Keratinocyte (primary cell): ENCODE results near the gene RASL12. TPM values are rescaled to one million over a fixed set of nuclear protein-coding genes. Genes with fewer than 3 reads are reported as not detected.

Experiments used
- DNase-seq: peaks from one replicate; pipeline ENCODE4 v3.0.0-alpha.2; 2011; ENCODE audit warnings: low read depth, missing footprints, low spot score
- FAIRE-seq: peaks from 2 replicates; lab custom pipeline; 2011; peaks lifted over from hg19 to GRCh38; lab: Jason Lieb, UNC
- H2AFZ ChIP-seq: 2 replicates; pipeline ENCODE4 v1.6.0; 2012; ENCODE audit warnings: low read length, control low read depth, inconsistent platforms; ENCODE audit not compliant: control insufficient read depth
- H3K27ac ChIP-seq: 2 replicates; pipeline ENCODE4 v1.5.1; 2011; ENCODE audit warnings: low read length; ENCODE audit not compliant: control insufficient read depth, insufficient read depth
- H3K27me3 ChIP-seq: 3 replicates; pipeline ENCODE4 v1.6.0; 2011; ENCODE audit warnings: low read length; ENCODE audit not compliant: control insufficient read depth, insufficient read depth; ENCODE audit errors: extremely low read depth
- H3K36me3 ChIP-seq, 2 experiments: 2 replicates in 1 of 2; 3 replicates in 1 of 2; pipeline ENCODE4 v1.5.1; 2011; ENCODE audit warnings: low read length in 2 of 2, mild to moderate bottlenecking in 1 of 2; ENCODE audit not compliant: control insufficient read depth in 2 of 2, insufficient read depth in 2 of 2; ENCODE audit errors: extremely low read depth in 1 of 2
- H3K4me1 ChIP-seq: 3 replicates; pipeline ENCODE4 v1.5.1; 2011; ENCODE audit warnings: low read length; ENCODE audit not compliant: control insufficient read depth, insufficient read depth; ENCODE audit errors: extremely low read depth
- H3K4me2 ChIP-seq: 3 replicates; pipeline ENCODE4 v1.6.0; 2011; ENCODE audit warnings: low read depth, low read length; ENCODE audit not compliant: control insufficient read depth, insufficient read depth; ENCODE audit errors: extremely low read depth
- H3K4me3 ChIP-seq, 3 experiments: fragments of 200-600 bp in 1 of 3; sonication (generic) in 1 of 3; 2 replicates in 2 of 3; 3 replicates in 1 of 3; pipeline ENCODE4 v1.5.1; 2011 to 2016; ENCODE audit warnings: low read length in 3 of 3, mild to moderate bottlenecking in 3 of 3, control low read depth in 2 of 3, inconsistent platforms in 1 of 3, low read depth in 1 of 3, mixed read lengths in 1 of 3, mixed run types in 1 of 3, moderate library complexity in 1 of 3; ENCODE audit not compliant: control insufficient read depth in 2 of 3, insufficient read depth in 2 of 3; ENCODE audit errors: extremely low read depth in 1 of 3
- H3K79me2 ChIP-seq: 2 replicates; pipeline ENCODE4 v1.6.0; 2012; ENCODE audit warnings: low read length; ENCODE audit not compliant: control insufficient read depth, insufficient read depth
- H3K9ac ChIP-seq: 3 replicates; pipeline ENCODE4 v1.6.0; 2011; ENCODE audit warnings: low read length; ENCODE audit not compliant: control insufficient read depth, insufficient read depth; ENCODE audit errors: extremely low read depth
- H3K9me1 ChIP-seq: 3 replicates; pipeline ENCODE4 v1.6.0; 2011; ENCODE audit warnings: low read length; ENCODE audit not compliant: control insufficient read depth, insufficient read depth; ENCODE audit errors: extremely low read depth
- H3K9me3 ChIP-seq: 2 replicates; pipeline ENCODE4 v1.5.1; 2012; ENCODE audit warnings: low read depth, low read length; ENCODE audit not compliant: control insufficient read depth
- H4K20me1 ChIP-seq: 3 replicates; pipeline ENCODE4 v1.6.0; 2011; ENCODE audit warnings: low read length; ENCODE audit not compliant: control insufficient read depth, insufficient read depth; ENCODE audit errors: extremely low read depth
- CTCF ChIP-seq, 3 experiments: IDR thresholded peaks in 1 of 3; conservative IDR thresholded peaks in 1 of 3; optimal IDR thresholded peaks in 1 of 3; 2 replicates in 2 of 3; 3 replicates in 1 of 3; pipeline versions ENCODE3 to v1.5.1; 2011; ENCODE audit warnings: low read length in 3 of 3, mild to moderate bottlenecking in 3 of 3, moderate library complexity in 2 of 3, control low read depth in 1 of 3, inconsistent platforms in 1 of 3; ENCODE audit not compliant: insufficient read depth in 2 of 3; ENCODE audit errors: extremely low read depth in 1 of 3
- EZH2 ChIP-seq: IDR thresholded peaks from one replicate; pipeline ENCODE4 v1.6.1; 2012; ENCODE audit warnings: inconsistent platforms, mild to moderate bottlenecking, low read length, moderate library complexity
- dilution Hi-C: fragments of 300-500 bp; cut with MboI; formaldehyde crosslinking; loops from one replicate; pipeline ENCODE4 v1.7.0; 2020; ENCODE audit warnings: low sequenced_read_pairs; ENCODE audit not compliant: extremely low pct_ligation_motif_present
- polyA plus RNA-seq, 5 experiments: library from polyadenylated mRNA; depleted of rRNA in 3 of 5; stranded (reverse) in 3 of 5; stranded (forward) in 1 of 5; unstranded in 1 of 5; fragments of >200 nt; gene quantifications; 1 replicate in 1 of 5; 2 replicates in 3 of 5; 3 replicates in 1 of 5; pipeline versions ENCODE4 v1.2.1 to v1.2.3, GENCODE V29; 2011 to 2012; ENCODE audit warnings: missing spikeins in 2 of 5, low read depth in 1 of 5, low replicate concordance in 1 of 5

The RASL12 gene
- polyA plus RNA-seq, 1 donor (not counting 4 experiments of a cell fraction or from before 2014, with no cell fraction given): not detected

DNA sequence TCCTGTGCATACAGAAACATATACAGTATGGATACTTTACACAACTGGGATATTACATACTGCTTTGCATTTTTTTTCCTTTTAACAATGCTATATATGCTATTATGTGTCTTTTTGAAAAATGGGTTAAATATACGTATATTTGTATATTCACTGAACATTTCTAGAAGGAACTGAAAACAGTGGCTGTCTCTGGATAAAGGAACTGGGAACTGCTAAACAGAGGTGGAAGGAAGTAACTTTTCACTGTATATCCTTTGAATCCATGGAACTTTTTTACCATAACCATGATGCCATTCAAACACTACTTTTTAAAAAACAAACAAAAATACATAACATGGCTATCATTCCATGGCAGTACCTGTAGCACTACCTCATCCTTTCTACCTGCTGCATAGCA lies 40.2 kb downstream of the RASL12 start:
- Histone ChIP-seq H3K9me3 (no peaks in the 10 kb centered on the region), H3K79me2 (peaks cover 11% of the 10 kb centered on the region), H3K4me3 (no peak overlapping the region), H2AFZ (no peak overlapping the region), H3K4me1 (peaks cover 14% of the 10 kb centered on the region), H3K4me2 (no peak overlapping the region), H3K9me1 (no peaks in the 10 kb centered on the region), H3K36me3 (peaks cover 5 to 14% of the 10 kb centered on the region in 2 experiments), H3K27me3 (no peaks in the 10 kb centered on the region), H4K20me1 (no peaks in the 10 kb centered on the region), H3K27ac (no peak overlapping the region), H3K9ac (no peak overlapping the region)
- dilution Hi-C loops: no loop called here
- TF ChIP-seq CTCF (optimal IDR thresholded peaks at IDR 0.05 in 1 of 3, IDR thresholded peaks at IDR 0.05 in 1 of 3, conservative IDR thresholded peaks at IDR 0.05 in 1 of 3; ENCODE audit: extremely low read depth in 1 of 3, insufficient read depth in 2 of 3, low read length in 3 of 3): no peak
- no peak for TF ChIP-seq EZH2
- DNase-seq (no peak), FAIRE-seq (no peak)

- no peak for DNase-seq
- no peaks in the 10 kb centered on the region for H4K20me1 ChIP-seq
- H3K79me2 ChIP-seq: peaks cover 11% of the 10 kb centered on the region
- no peak overlapping the region for H3K9ac ChIP-seq
- H3K27me3 ChIP-seq: no peaks in the 10 kb centered on the region
- H2AFZ ChIP-seq: no peak overlapping the region
- H3K9me1 ChIP-seq: no peaks in the 10 kb centered on the region
- peaks cover 14% of the 10 kb centered on the region for H3K4me1 ChIP-seq
- no peak for FAIRE-seq
- H3K27ac ChIP-seq: no peak overlapping the region
- H3K36me3 ChIP-seq: peaks cover 5 to 14% of the 10 kb centered on the region in 2 experiments
- H3K9me3 ChIP-seq: no peaks in the 10 kb centered on the region
- TF ChIP-seq CTCF (optimal IDR thresholded peaks at IDR 0.05 in 1 of 3, IDR thresholded peaks at IDR 0.05 in 1 of 3, conservative IDR thresholded peaks at IDR 0.05 in 1 of 3; ENCODE audit: extremely low read depth in 1 of 3, insufficient read depth in 2 of 3, low read length in 3 of 3) (no peak), EZH2 (no peak)
- dilution Hi-C loops: no loop called here
- no peak overlapping the region for H3K4me2 ChIP-seq
- H3K4me3 ChIP-seq: no peak overlapping the region
These were observed 41.0 kb downstream of the RASL12 start for GRCh38 chr15:65026756-65027155.
